Fibroblast of lung (primary cell): ENCODE data around the gene TNS2. TPM values are rescaled to one million over a fixed set of nuclear protein-coding genes. Genes with fewer than 3 reads are reported as not detected.
"Not testable (repeated sequence)": the region's sequence is repeated elsewhere in the genome, so short reads cannot be mapped to it uniquely, and the experiment has no call there.

Source experiments
- DNase-seq, 2 donors: peaks; one replicate each; pipeline versions ENCODE4 v3.0.0 to v3.0.0-alpha.2; 2010; ENCODE audit warnings: low read depth in 2 of 2
- H2AFZ ChIP-seq: 2 replicates; pipeline ENCODE4 v1.5.1; 2012; ENCODE audit warnings: low read length, control low read depth, inconsistent platforms
- H3K27ac ChIP-seq: 2 replicates; pipeline ENCODE4 v1.5.1; 2011; ENCODE audit warnings: low read length, control low read depth; ENCODE audit not compliant: insufficient read depth
- H3K27me3 ChIP-seq: 2 replicates; pipeline ENCODE4 v1.5.1; 2011; ENCODE audit warnings: mild to moderate bottlenecking, low read length; ENCODE audit not compliant: control insufficient read depth, insufficient read depth
- H3K36me3 ChIP-seq: 2 replicates; pipeline ENCODE4 v1.5.1; 2011; ENCODE audit warnings: low read length; ENCODE audit not compliant: control insufficient read depth, insufficient read depth
- H3K4me1 ChIP-seq: 2 replicates; pipeline ENCODE4 v1.5.1; 2011; ENCODE audit warnings: low read length; ENCODE audit not compliant: control insufficient read depth, insufficient read depth; ENCODE audit errors: extremely low read depth
- H3K4me2 ChIP-seq: 2 replicates; pipeline ENCODE4 v1.5.1; 2011; ENCODE audit warnings: low read length, control low read depth; ENCODE audit not compliant: insufficient read depth; ENCODE audit errors: extremely low read depth
- H3K4me3 ChIP-seq, 4 experiments: fragments of 200-600 bp in 1 of 4; sonication (generic) in 1 of 4; replicated peaks in 1 of 4; 2 replicates each; pipeline ENCODE4 v1.5.1; 2011 to 2016; ENCODE audit warnings: low read length in 4 of 4, low read depth in 3 of 4, mild to moderate bottlenecking in 3 of 4, control low read depth in 2 of 4, inconsistent platforms in 1 of 4, mixed read lengths in 1 of 4; ENCODE audit not compliant: insufficient read depth in 1 of 4; ENCODE audit errors: control extremely low read depth in 1 of 4
- H3K79me2 ChIP-seq: 2 replicates; pipeline ENCODE4 v1.5.1; 2012; ENCODE audit warnings: mild to moderate bottlenecking, low read length, inconsistent platforms; ENCODE audit not compliant: control insufficient read depth, insufficient read depth
- H3K9ac ChIP-seq: 2 replicates; pipeline ENCODE4 v1.5.1; 2011; ENCODE audit warnings: mild to moderate bottlenecking, low read length, control low read depth; ENCODE audit not compliant: insufficient read depth
- H3K9me3 ChIP-seq: 2 replicates; pipeline ENCODE4 v1.5.1; 2012; ENCODE audit warnings: low read depth, low read length; ENCODE audit not compliant: control insufficient read depth, insufficient read depth
- H4K20me1 ChIP-seq: 2 replicates; pipeline ENCODE4 v1.5.1; 2011; ENCODE audit warnings: low read length; ENCODE audit not compliant: control insufficient read depth, insufficient read depth; ENCODE audit errors: extremely low read depth
- CTCF ChIP-seq, 2 donors: IDR thresholded peaks in 1 of 2; conservative IDR thresholded peaks in 1 of 2; 1 replicate in 1 of 2; 2 replicates in 1 of 2; pipeline ENCODE4 v1.5.1; 2011 to 2012; ENCODE audit warnings: low read length in 2 of 2, control low read depth in 1 of 2, inconsistent platforms in 1 of 2, low read depth in 1 of 2, mild to moderate bottlenecking in 1 of 2
- EZH2 ChIP-seq: IDR thresholded peaks from 2 replicates; pipeline ENCODE4 v1.5.1; 2012; ENCODE audit warnings: low read length, control low read depth, mild to moderate bottlenecking; ENCODE audit errors: missing control alignments
- polyA plus RNA-seq, 2 donors: library from polyadenylated mRNA; depleted of rRNA in 1 of 2; stranded (reverse) in 1 of 2; unstranded in 1 of 2; fragments of >200 nt; gene quantifications; 2 replicates each; pipeline ENCODE4 v1.2.1, GENCODE V29; 2011 to 2012; ENCODE audit warnings: missing spikeins in 1 of 2
- total RNA-seq: library from RNA; depleted of rRNA; stranded (reverse); fragments of >200 nt; gene quantifications from 2 replicates; pipeline ENCODE4 v1.2.1, GENCODE V29; 2014

Gene TNS2
- total and polyA plus RNA-seq, 2 donors (not counting 1 experiment from before 2014, with no cell fraction given), result 35.3 to 60.6 TPM

- no peaks in the 10 kb centered on the region for H3K36me3 ChIP-seq
- H2AFZ ChIP-seq, result no peak overlapping the region
- TF ChIP-seq CTCF (conservative IDR thresholded peaks at IDR 0.05 in 1 of 2, IDR thresholded peaks at IDR 0.05 in 1 of 2; ENCODE audit: low read depth in 1 of 2, low read length in 2 of 2) (no peak), EZH2 (no peak)
- H3K27me3 ChIP-seq, result no peaks in the 10 kb centered on the region
- H3K9me3 ChIP-seq, result no peaks in the 10 kb centered on the region
- no peaks in the 10 kb centered on the region for H3K4me1 ChIP-seq
- no peaks in the 10 kb centered on the region for H4K20me1 ChIP-seq
- H3K4me3 ChIP-seq, result no peak overlapping the region
- H3K9ac ChIP-seq, result no peak overlapping the region
- no peak overlapping the region for H3K4me2 ChIP-seq
- DNase-seq, result no peak
- H3K27ac ChIP-seq, result no peak overlapping the region
- no peaks in the 10 kb centered on the region for H3K79me2 ChIP-seq
These were observed 57.3 kb downstream of the TNS2 start for GRCh38 chr12:53107122-53107521.

GRCh38 chr12:53112431-53112830 lies 62.6 kb downstream of the TNS2 start:
- H3K79me2 ChIP-seq, H3K9me3 ChIP-seq, H3K27ac ChIP-seq, H2AFZ ChIP-seq, H3K36me3 ChIP-seq, H3K9ac ChIP-seq, H4K20me1 ChIP-seq, H3K4me2 ChIP-seq, H3K4me3 ChIP-seq, DNase-seq, H3K27me3 ChIP-seq, H3K4me1 ChIP-seq: not testable (repeated sequence)

- TF ChIP-seq EZH2, result no peak
- no peak for TF ChIP-seq CTCF (conservative IDR thresholded peaks at IDR 0.05 in 1 of 2, IDR thresholded peaks at IDR 0.05 in 1 of 2; ENCODE audit: low read depth in 1 of 2, low read length in 2 of 2)
- Histone ChIP-seq H3K9ac (no peak overlapping the region), H3K27me3 (no peaks in the 10 kb centered on the region), H3K79me2 (no peaks in the 10 kb centered on the region), H3K4me1 (no peaks in the 10 kb centered on the region), H2AFZ (no peak overlapping the region), H3K4me3 (no peak overlapping the region), H3K36me3 (no peaks in the 10 kb centered on the region), H3K9me3 (no peaks in the 10 kb centered on the region), H3K4me2 (no peak overlapping the region), H3K27ac (no peak overlapping the region), H4K20me1 (no peaks in the 10 kb centered on the region)
- no peak for DNase-seq
These were observed 63.4 kb downstream of the TNS2 start for GRCh38 chr12:53113136-53113705.
